OCI-LY7 (cell line): Measurements from ENCODE around the gene FGGY. TPM values are rescaled to one million over a fixed set of nuclear protein-coding genes. Genes with fewer than 3 reads are reported as not detected.

Experiments used
- BruUV-seq: library from RNA; stranded (reverse); fragments of 400-500 nt; replicated peaks from 2 replicates; lab custom pipeline; 2021; lab: Mats Ljungman, UMichigan
- CTCF ChIA-PET: fragments of 300-600 bp; sonication (Branson Sonifier 250); formaldehyde crosslinking; loops from one replicate; lab custom pipeline; 2022; ENCODE audit warnings: antibody characterized with exemption; ENCODE audit not compliant: unreplicated experiment; lab: Charles Lee
- POLR2A ChIA-PET: fragments of 300-600 bp; sonication (Branson Sonifier 250); formaldehyde crosslinking; loops from one replicate; lab custom pipeline; 2022; ENCODE audit warnings: antibody characterized with exemption; lab: Charles Lee
- DNase-seq: peaks from one replicate; pipeline ENCODE4 v3.0.0-alpha.2; 2015; ENCODE audit warnings: low spot score
- H2AFZ ChIP-seq: fragments of 200-600 bp; sonication (generic), shearing (Covaris generic); 2 replicates; pipeline ENCODE4 v1.6.1; 2014; ENCODE audit warnings: mild to moderate bottlenecking, antibody characterized with exemption, low read length, moderate library complexity
- H3K27ac ChIP-seq: fragments of 200-600 bp; sonication (generic); 2 replicates; pipeline ENCODE4 v1.5.1; 2014; ENCODE audit warnings: mixed run types, low read depth, mild to moderate bottlenecking, moderate library complexity, low read length, inconsistent platforms; ENCODE audit not compliant: poor library complexity, severe bottlenecking
- H3K36me3 ChIP-seq: fragments of 200-600 bp; sonication (generic); 2 replicates; pipeline ENCODE4 v1.6.1; 2014; ENCODE audit warnings: mild to moderate bottlenecking, antibody characterized with exemption, low read length, moderate library complexity, mixed read lengths; ENCODE audit not compliant: insufficient read depth
- H3K4me1 ChIP-seq: fragments of 200-600 bp; sonication (generic); 2 replicates; pipeline ENCODE4 v1.5.1; 2014; ENCODE audit warnings: mild to moderate bottlenecking, low read length; ENCODE audit not compliant: insufficient read depth, poor library complexity, severe bottlenecking
- H3K4me2 ChIP-seq: fragments of 200-600 bp; sonication (generic); 2 replicates; pipeline ENCODE4 v1.6.1; 2014; ENCODE audit warnings: mild to moderate bottlenecking, low read length
- H3K4me3 ChIP-seq: fragments of 200-600 bp; sonication (generic); 2 replicates; pipeline ENCODE4 v1.5.1; 2014; ENCODE audit warnings: mild to moderate bottlenecking, low read depth, low read length; ENCODE audit not compliant: poor library complexity, severe bottlenecking
- H3K79me2 ChIP-seq: fragments of 200-600 bp; sonication (generic); 2 replicates; pipeline ENCODE4 v1.6.1; 2016; ENCODE audit warnings: low read depth, mild to moderate bottlenecking, low read length, moderate library complexity, mixed read lengths; ENCODE audit not compliant: insufficient read depth
- H3K9me2 ChIP-seq: fragments of 200-600 bp; sonication (generic); 2 replicates; pipeline ENCODE4 v1.6.1; 2016; ENCODE audit warnings: mild to moderate bottlenecking, low read length, mixed read lengths; ENCODE audit not compliant: insufficient read depth
- H3K9me3 ChIP-seq: fragments of 200-600 bp; sonication (generic); 2 replicates; pipeline ENCODE4 v1.6.1; 2014; ENCODE audit warnings: mild to moderate bottlenecking, mixed run types, low read length, mixed read lengths
- H4K20me1 ChIP-seq: fragments of 200-600 bp; sonication (generic); 2 replicates; pipeline ENCODE4 v1.6.1; 2014; ENCODE audit warnings: mild to moderate bottlenecking, antibody characterized with exemption, low read length, moderate library complexity, mixed read lengths; ENCODE audit not compliant: insufficient read depth
- EZH2phosphoT487 ChIP-seq: fragments of 200-600 bp; sonication (generic); IDR thresholded peaks from 2 replicates; pipeline ENCODE4 v1.6.1; 2018; ENCODE audit warnings: low read depth, borderline replicate concordance, mild to moderate bottlenecking, mixed run types, antibody characterized with exemption, low read length, moderate library complexity, mixed read lengths
- intact Hi-C: fragments of 100-400 bp; cut with micrococcal nuclease; formaldehyde crosslinking; loops from one replicate; pipeline ENCODE4 v1.10.0; 2022; ENCODE audit not compliant: unreplicated experiment
- total RNA-seq, 2 experiments: library from RNA; depleted of rRNA in 1 of 2; stranded (reverse); fragments of >200 nt in 1 of 2; shearing (Covaris generic) in 1 of 2; gene quantifications; 2 replicates each; pipeline ENCODE4 v1.2.3, GENCODE V29; 2014 to 2022
- TF ChIP-seq, protein P1 (sequence below): fragments of 200-600 bp; sonication (generic); conservative IDR thresholded peaks from 2 replicates; pipeline ENCODE4 v1.5.1; 2014; ENCODE audit warnings: mild to moderate bottlenecking, antibody characterized with exemption, low read length, moderate library complexity, mixed read lengths

FGGY gene
- total RNA-seq, 2 experiments from 2014 or later: 0.63 to 4.5 TPM

DNA sequence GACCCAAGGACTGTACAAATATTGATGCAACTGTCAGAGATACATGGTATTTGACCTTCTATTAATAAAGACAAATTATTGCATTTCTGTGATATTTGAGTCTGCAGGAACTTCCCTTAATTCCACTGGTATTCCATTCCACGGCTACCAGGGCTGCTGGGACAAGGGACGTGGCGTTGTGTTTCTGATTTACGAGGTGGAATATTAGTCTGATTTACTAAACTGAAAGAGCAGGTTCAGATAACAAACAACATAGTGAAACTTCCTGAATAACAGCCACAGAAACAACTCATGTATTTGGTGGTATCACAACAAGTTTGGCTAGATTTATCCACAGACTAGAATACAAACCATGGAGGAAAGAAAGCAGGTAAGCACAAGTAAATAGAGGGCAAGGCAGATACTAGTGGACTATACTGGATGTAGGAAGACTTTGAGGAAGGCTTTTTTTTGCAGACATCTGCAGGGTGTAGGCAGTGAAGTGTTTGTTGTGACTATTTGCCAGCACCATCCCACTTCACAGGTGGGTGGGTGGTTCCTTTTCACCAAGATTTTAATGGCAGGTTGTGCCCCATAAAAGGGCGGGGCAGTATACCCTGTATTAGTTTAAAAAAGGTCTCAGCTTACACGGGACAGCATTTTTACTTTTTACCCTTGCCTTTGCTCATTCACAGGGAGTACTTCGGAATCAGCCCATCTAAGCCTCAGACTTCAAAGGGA, 100.4 kb downstream of the FGGY start:
- Histone ChIP-seq H2AFZ (no peak overlapping the region), H3K9me3 (no peaks in the 10 kb centered on the region), H3K9me2 (no peaks in the 10 kb centered on the region), H4K20me1 (no peaks in the 10 kb centered on the region), H3K4me3 (no peak overlapping the region), H3K4me2 (no peak overlapping the region), H3K36me3 (no peaks in the 10 kb centered on the region), H3K4me1 (no peaks in the 10 kb centered on the region), H3K79me2 (no peaks in the 10 kb centered on the region), H3K27ac (no peak overlapping the region)
- DNase-seq: no peak
- BruUV-seq: no TSS peak
- TF ChIP-seq EZH2phosphoT487: no peak
- TF ChIP-seq, protein P1, sequence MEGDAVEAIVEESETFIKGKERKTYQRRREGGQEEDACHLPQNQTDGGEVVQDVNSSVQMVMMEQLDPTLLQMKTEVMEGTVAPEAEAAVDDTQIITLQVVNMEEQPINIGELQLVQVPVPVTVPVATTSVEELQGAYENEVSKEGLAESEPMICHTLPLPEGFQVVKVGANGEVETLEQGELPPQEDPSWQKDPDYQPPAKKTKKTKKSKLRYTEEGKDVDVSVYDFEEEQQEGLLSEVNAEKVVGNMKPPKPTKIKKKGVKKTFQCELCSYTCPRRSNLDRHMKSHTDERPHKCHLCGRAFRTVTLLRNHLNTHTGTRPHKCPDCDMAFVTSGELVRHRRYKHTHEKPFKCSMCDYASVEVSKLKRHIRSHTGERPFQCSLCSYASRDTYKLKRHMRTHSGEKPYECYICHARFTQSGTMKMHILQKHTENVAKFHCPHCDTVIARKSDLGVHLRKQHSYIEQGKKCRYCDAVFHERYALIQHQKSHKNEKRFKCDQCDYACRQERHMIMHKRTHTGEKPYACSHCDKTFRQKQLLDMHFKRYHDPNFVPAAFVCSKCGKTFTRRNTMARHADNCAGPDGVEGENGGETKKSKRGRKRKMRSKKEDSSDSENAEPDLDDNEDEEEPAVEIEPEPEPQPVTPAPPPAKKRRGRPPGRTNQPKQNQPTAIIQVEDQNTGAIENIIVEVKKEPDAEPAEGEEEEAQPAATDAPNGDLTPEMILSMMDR: no peak
- ChIA-PET POLR2A (no interaction called here), CTCF (no interaction called here)
- intact Hi-C loops: no loop called here

DNA sequence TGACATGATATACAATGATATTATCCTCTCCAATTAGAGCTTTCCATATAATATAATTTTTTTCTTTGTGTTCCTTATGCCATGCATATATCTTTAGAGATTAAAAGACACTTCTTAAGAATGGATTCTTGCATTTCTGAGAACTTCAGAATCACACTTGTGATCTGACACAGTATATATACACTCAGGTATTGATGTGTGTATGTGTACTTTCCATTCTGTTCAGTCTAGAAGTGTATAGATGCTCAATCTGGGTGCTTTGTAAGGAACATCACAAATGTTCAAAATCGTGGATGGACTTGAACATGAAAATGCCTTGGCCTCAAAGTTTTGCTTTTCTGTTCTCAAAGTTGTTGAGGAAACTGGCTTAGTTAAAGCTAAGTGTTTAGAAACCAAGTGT, 102.7 kb downstream of the FGGY start:
- DNase-seq: no peak
- Histone ChIP-seq H3K4me2 (no peak overlapping the region), H3K79me2 (no peaks in the 10 kb centered on the region), H3K36me3 (no peaks in the 10 kb centered on the region), H3K27ac (no peak overlapping the region), H4K20me1 (no peaks in the 10 kb centered on the region), H3K4me3 (no peak overlapping the region), H3K9me2 (no peaks in the 10 kb centered on the region), H2AFZ (no peak overlapping the region), H3K4me1 (no peaks in the 10 kb centered on the region), H3K9me3 (no peaks in the 10 kb centered on the region)
- CTCF ChIA-PET: no interaction called here
- BruUV-seq: no TSS peak
- intact Hi-C loops: no loop called here
- no peak for TF ChIP-seq EZH2phosphoT487
- TF ChIP-seq, protein P1: no peak
- POLR2A ChIA-PET: no interaction called here

DNA sequence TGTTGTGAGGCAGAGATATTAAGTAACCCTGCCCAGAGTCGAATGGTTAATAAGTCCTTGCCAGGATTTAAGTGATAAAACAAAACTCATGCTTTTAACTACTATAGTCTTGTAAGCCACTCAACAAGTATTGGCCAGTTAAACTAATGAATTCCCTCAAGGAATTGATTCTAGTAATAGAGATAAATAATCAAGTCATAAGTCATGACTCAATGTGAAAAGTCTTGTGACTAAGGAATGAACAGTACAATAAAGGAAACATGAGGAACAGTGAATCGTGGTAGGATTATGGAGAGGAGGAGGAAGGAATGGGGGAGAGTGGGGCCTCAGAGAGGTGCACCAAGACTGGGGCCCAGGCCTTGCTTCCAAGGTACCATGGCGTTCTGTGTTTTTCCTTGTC, 104.7 kb downstream of the FGGY start:
- DNase-seq: no peak
- TF ChIP-seq, protein P1: no peak
- no peak for TF ChIP-seq EZH2phosphoT487
- Histone ChIP-seq H3K4me2 (no peak overlapping the region), H4K20me1 (no peaks in the 10 kb centered on the region), H2AFZ (no peak overlapping the region), H3K9me2 (no peaks in the 10 kb centered on the region), H3K9me3 (no peaks in the 10 kb centered on the region), H3K4me1 (no peaks in the 10 kb centered on the region), H3K79me2 (no peaks in the 10 kb centered on the region), H3K27ac (no peak overlapping the region), H3K36me3 (no peaks in the 10 kb centered on the region), H3K4me3 (no peak overlapping the region)
- no TSS peak for BruUV-seq
- intact Hi-C loops: no loop called here
- ChIA-PET CTCF (no interaction called here), POLR2A (no interaction called here)
